ENCODE data around the gene AMFR.

GRCh38 chr16:56347670-56348069 lies 77.7 kb downstream of the AMFR start:
- TF ChIP-seq SUZ12 (IDR thresholded peaks at IDR 0.05; ENCODE audit: extremely low read depth, insufficient read depth, insufficient read length), result no peak
- TF ChIP-seq ZNF274 (IDR thresholded peaks at IDR 0.05; ENCODE audit: low read depth, low read length), result no peak
- TF ChIP-seq YY1 (IDR thresholded peaks at IDR 0.05; ENCODE audit: insufficient read depth, insufficient read length), result no peak
